GM21737 (cell line): Measurements from ENCODE around the gene DLGAP3.

Experiments used
- ATAC-seq: cut with Tn5 transposase; IDR thresholded peaks from one replicate; pipeline ENCODE4 v1.9.1; 2021; ENCODE audit warnings: mild to moderate bottlenecking, moderate library complexity; ENCODE audit not compliant: unreplicated experiment

Gene DLGAP3

GRCh38 chr1:34904236-34905097 is 25.0 kb downstream of the DLGAP3 start:
- ATAC-seq: no peak

DNA sequence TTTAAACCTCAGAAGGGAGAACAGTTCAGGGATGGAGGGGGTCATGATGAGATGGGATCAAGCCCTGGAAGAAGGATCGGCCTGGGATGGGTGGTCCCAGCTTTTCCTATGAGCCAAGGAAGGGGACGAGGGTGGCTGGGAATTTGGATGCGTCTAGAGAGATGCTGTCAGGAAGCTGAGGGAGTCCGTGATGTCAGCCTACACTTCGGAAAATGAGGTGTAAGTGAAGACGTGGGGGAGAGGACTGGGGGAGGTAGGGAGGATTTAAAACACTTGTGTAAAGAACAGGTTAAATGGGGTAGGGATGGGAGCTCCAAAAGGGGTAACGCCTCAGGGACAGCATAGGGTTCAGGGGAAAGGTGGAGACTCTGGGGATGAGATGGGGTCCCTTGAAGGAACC is 27.5 kb downstream of the DLGAP3 start:
- no peak for ATAC-seq

- no peak for ATAC-seq
Measured at GRCh38 chr1:34900775-34901502, 28.5 kb downstream of the DLGAP3 start.

- no peak for ATAC-seq
Measured at GRCh38 chr1:34899906-34900305, 29.5 kb downstream of the DLGAP3 start.

DNA sequence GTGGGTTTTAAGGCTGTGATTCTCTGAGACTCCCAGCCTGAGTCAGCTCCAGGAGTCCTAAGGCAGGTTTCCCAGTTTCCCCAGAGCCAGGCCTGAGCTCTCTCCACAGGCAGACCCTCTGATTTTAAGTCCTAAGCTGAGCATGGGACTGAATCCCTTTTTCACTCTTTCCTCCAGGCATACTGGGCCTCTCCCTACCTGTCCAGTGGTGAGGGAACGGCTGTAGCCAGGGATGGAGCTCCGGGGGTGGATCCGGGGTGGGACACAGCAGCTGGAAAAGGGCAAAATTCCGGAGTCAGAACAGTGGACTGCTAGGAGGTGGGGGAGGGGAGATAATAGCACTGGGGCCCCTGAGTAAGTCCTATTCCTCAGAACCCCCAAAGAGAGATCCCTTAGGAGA is 30.0 kb downstream of the DLGAP3 start:
- ATAC-seq: no peak

DNA sequence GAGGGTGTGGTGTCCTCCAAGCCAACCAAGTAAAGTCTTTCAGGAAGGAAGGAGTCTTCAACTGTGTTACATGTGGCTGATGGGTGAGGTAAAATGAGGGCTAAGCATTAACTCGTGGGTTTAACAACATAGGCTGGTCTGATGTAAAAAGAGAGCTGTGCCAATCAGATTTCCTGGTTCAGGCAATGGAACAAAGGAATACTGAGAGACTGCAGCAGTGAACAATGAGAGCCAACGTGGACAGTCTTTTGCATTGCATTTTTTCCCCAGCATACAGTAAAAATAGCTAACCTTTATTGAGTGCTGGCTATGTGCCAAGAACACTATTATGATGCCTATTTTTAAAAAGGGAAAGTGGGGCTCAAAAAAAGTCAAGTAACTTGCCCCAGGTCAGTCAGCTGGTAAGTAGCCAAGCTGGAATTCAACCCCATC is 31.1 kb downstream of the DLGAP3 start:
- ATAC-seq: no peak

GRCh38 chr1:34896612-34897011 is 32.8 kb downstream of the DLGAP3 start:
- ATAC-seq: no peak

DNA sequence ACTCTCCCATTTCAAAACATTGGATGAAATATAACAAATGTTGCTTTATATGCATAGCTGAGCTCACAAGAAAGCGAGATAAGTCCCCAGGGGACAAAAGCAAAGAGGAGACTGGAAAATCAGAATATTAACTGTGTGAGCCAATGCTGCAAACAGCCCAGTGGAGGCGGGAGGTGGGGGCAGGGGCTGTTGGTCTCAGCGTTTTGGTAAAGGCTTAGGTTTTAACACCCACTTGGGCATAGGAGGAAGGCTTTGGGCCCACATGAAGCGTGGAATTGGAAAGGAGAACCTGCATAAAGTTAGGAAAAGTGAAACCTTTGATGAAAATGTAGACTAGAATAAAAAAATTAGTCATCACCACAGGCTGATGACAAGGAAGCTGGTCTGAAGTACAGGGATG is 39.7 kb downstream of the DLGAP3 start:
- no peak for ATAC-seq

DNA sequence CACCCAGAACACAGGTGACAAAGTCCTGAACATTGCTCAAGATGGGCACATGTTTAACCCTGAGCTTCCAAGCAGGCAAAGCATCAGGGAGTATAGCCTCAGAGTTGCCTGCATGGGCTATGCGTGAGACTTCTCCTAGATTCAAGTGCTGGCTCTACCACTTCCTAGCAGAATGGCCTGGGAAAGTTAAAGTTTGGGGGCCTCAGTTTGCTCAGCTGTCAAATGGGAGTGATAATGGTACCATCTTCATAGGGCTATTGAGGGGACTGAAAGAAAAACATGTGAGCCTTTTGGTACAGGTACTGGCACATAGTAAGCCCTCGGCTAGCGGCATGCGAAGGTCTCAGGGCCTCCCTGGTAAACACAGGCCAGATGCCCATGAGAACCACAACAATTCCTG is 41.9 kb downstream of the DLGAP3 start:
- ATAC-seq: no peak

- ATAC-seq: no peak
Measured at GRCh38 chr1:34885405-34886247, 43.8 kb downstream of the DLGAP3 start.

DNA sequence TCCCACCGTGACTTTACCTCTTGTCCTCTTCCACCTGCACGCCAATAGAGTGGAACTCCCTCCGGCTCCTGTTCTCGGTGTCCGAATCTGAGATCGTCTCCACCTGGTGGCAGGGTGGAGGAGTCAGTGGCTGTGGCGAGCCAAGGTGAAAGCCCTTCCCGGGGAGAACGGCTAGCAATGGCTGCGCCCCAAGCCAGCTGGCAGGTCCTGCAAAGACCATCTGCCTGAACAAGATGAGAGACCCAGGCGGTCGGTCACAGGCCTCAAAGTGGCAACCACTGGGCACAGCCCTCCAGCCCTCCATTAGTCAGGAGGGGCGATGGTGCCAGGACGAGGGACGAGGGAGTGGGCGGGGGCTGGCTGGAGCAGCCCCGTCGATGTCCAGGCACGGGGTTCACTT is 44.5 kb downstream of the DLGAP3 start:
- no peak for ATAC-seq

DNA sequence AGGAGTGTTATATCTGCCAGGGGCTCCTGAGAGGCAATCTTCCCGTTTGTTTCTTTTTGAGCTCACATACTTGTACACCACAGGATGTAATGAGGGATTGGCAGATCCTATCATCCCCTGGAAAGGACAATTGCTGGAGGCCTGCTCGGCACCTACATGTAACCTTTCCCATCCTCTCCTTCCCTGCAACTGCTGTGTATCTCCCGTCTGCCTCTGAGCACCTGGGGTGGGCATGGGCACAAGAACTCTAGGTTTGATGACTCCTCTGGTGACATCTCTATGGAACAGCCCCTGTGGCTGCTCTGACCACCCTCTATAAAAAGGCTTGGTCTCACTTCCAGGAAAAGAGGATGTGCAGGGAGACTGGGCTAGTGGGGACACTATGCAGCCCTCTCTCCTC is 44.9 kb downstream of the DLGAP3 start:
- no peak for ATAC-seq

- ATAC-seq: no peak
Measured at GRCh38 chr1:34879230-34879629, 50.2 kb downstream of the DLGAP3 start.

DNA sequence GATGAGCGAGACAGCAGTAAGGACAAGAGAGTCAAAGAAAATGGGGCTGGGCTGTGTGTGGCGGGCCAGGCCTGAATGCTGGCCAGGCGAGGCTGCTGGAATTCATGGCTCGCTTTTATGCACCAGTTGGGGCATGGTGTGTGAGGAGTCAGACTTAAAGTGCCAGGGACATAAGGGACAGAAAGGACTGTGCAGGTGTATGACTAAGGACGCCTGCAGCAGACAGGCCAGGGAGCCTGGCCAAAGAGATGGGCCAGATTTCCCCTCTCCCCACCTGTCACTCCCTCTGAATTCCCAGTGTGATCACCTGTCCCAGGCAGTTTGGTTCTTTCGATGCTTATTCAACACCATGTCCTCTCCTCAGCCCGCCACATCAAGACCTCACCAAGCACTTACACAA is 53.0 kb downstream of the DLGAP3 start:
- no peak for ATAC-seq

DNA sequence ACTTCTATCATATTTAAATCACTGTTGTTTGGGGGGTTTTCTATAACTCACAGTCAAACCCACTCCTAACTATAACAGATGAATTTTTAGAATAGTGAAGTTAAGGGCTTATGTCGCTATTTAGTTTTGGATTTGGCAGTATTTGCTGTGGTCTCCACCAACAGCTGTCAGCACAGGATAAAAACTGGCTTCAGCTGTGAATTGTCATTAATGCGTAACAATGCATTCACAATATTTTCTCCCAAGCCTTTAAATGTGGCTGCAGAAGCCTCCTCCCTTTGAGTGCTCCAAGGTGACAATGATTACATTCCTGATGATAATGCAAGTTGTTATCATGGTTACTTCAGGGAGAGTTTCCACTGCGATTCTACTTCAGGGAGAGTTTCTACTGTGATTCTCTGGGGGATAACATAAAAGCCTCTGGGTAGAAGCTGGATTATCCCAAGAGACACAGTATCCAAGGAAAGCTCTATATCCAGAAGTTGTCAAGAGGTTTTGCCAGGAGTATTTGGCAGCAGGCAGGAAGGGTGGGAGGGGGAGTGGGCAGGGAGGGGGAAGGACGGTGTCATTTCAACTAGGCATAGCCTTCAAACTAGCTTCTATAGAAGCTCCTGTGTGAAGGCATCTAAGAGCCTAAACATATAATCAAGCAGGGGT is 55.0 kb downstream of the DLGAP3 start:
- ATAC-seq: no peak

GRCh38 chr1:34872133-34872503 is 57.3 kb downstream of the DLGAP3 start:
- ATAC-seq: no peak

DNA sequence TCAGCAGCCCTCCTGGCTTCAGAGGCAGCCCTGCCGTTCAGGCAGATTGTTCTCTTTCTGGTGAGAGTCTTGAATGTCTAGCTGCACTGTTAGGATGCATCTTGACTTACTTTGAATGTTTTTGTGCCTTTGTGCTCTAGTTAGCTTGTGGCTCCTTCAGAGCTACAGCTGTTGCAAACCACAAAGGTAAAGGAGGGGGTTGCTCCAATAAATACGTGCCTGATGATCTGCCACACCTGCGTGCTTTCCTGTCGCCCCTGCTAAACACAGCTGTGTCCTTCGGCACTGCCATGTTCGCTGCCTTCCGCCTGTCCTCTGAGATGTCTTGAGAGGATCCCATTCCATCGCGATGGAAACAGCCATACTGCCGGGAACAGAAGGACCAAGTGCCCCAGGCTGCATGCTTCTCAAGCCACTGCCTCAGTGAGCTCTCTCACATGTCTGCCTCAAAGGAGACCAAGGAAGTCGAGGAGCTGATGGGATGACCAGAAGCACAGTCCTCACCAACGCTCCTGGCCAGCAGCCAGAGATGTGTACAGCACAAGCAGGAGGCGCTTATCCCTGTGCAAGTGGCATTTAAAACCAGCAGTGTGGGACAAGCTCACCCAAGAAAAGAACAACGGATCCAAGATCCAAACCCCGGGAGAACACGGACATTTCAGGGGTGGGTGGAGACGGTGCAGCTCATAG is 57.9 kb downstream of the DLGAP3 start:
- no peak for ATAC-seq

DNA sequence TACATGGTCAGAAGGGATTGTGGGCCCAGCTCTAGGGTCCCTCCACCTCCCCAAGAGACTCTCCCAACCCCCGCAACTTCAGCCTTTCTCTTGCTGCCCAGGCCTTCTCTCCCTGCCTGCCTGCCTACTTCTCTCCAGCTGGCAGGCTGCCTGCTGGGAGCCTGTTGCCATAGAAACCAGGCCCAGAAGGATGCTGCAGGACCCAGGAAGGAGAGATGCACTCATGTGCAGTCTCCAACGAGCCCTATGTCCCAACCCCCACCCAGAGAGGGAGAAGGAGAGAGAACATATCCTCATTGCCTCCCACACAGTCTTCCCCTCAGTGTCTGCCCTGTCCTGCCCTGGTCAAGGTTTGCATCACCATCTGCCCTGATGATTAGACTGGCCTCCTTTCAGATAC is 59.1 kb downstream of the DLGAP3 start:
- no peak for ATAC-seq

GRCh38 chr1:34869760-34870159 is 59.7 kb downstream of the DLGAP3 start:
- ATAC-seq: no peak
